Activated CD4-positive, alpha-beta T cell treated with anti-CD3 and anti-CD28 coated beads, Interleukin-10, Interleukin-2, amounts not matched to agents 100 ng/mL and 50 ng/mL, durations not matched to agents 16 hours and 8 hours (primary cell): ENCODE measurements around the gene SPINDOC.
"Not testable (repeated sequence)": the region's sequence is repeated elsewhere in the genome, so short reads cannot be mapped to it uniquely, and the experiment has no call there.

Experiments
- DNase-seq: peaks from one replicate; pipeline ENCODE4 v3.0.0-alpha.2; 2020

SPINDOC gene

DNA sequence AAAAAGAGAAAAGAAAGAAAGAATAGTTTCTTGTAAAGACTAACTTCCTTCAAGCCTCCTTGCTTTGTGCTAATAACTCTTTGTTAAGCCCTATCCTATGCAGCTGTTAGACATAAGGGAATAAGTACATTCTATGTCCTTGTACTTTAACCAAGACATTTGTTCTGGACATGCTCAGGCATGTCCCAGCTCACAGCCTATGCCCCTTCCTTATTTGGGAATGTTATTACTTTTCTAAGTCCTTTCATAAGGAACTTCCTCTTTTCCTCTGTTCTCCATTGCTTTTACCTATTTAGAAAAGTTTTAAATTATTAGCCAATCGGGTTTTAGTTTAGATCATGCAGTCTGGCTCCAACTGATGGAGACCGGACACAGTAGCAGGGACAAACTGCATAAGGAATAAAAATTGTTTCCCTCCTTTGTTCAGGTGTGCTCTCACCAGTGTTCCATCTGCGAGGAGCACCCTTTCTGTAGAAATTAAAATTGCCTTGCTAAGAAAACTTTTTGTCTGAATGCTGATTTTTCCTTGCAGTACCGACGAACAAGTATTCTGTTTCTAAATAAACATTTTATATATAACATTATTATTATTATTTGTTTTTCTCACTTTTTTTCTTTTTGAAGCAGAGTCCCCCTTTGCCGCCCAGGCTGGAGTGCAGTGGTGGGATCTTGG is 21.6 kb upstream of the SPINDOC start:
- DNase-seq = no peak

GRCh38 chr11:63793161-63793560 is 20.1 kb upstream of the SPINDOC start:
- DNase-seq = no peak

- no peak for DNase-seq
These were observed 18.2 kb upstream of the SPINDOC start for GRCh38 chr11:63795066-63795465.

DNA sequence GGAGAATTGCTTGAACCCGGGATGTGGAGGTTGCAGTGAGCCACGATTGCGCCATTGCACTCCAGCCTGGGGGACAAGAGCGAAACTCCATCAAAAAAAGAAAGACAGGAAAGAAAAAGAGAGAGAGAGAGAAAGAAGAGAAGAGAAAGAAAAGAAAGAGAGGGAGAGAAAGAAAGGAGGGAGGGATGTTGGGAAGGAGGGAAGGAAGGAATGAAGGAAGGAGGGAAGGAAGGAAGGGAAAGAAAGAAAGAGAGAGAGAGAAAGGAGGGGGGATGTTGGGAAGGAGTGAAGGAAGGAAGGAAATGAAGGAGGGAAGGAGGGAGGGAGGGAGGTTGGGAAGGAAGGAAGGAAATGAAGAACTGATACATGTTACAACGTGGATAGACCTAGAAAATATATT is 12.3 kb upstream of the SPINDOC start:
- no peak for DNase-seq

DNA sequence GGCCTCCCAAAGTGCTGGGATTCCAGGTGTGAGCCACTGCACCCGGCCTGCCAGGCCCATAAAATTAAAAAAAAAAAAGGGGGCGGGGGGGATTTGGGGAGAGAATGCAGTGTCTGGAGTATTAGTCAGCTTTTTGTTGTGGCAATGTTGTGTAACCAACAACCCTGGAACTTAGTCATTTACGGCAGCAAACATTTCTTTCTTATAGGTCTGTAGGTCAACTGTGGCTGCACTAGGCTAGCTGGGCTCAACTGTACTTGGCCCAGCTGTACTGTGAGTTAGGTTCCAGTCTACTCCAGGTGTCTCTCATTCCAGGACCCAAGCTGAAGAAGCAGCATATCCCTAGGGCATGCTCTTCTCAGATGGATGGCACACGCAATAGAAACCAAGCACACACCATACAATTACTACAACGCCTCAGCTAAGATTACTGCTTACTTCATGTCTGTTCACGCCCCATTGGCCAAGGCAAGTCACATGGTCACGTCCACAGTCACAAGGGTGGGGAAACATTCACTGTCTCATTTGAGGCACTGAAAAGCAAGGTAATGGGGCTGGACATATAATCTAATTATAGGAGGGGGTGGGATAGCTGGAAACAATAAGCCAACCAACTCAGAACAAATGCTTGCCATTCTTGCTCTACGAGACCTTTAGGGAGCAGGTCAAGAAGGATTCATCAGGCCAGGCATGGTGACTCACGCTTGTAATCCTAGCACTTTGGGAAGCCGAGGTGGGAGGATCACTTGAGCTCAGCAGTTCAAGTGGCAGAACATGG is 10.4 kb upstream of the SPINDOC start:
- DNase-seq = no peak

DNA sequence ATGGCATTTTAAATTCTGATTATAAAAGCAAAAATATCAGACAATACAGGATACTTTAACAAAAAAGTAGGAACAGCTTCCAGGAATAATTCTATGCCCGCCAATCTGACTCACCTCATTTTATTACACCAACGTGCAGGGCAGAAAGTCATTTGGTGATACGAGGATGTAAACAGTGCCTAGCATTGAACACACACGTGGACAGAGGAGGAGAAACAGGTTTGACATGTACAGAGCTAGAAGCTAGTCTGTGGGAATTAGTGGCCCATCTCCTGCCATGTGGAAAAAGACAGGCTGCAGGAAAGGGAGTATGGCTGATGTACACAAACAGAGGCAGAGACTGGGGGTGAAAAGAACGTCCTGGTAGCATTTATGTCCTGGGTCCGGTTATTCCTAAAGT is 9.0 kb upstream of the SPINDOC start:
- no peak for DNase-seq

DNA sequence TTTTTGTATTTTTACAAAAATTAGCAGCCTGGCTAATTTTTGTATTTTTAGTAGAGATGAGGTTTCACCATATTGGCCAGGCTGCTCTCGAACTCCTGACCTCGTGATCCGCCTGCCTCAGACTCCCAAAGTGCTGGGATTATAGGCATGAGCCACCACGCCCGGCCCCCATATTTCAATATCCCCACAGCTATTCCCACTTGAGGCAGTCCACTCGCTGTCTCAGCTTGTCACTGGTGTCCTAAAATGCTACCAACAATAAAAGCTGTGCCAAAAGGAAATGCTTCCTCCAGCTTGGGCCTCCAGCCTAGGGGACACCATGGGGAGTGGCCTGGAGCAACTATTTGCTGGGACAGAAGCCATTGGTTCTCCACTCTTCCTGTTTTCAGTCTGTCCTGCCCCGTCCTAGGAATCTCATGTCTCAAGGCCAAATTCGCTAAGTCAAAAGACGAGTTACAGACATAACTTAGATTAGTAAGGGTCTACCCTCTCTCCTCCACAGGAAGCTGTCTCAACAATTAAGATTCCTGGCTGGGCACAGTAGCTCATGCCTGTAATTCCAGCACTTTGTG is 7.3 kb upstream of the SPINDOC start:
- no peak for DNase-seq

- not testable (repeated sequence) for DNase-seq
These were observed 2.9 kb upstream of the SPINDOC start for GRCh38 chr11:63810383-63810782.

GRCh38 chr11:63811522-63811921 is 1.7 kb upstream of the SPINDOC start:
- no peak for DNase-seq

GRCh38 chr11:63813563-63814382 is 517 bp downstream of the SPINDOC start:
- DNase-seq = peak; percentile 67

DNA sequence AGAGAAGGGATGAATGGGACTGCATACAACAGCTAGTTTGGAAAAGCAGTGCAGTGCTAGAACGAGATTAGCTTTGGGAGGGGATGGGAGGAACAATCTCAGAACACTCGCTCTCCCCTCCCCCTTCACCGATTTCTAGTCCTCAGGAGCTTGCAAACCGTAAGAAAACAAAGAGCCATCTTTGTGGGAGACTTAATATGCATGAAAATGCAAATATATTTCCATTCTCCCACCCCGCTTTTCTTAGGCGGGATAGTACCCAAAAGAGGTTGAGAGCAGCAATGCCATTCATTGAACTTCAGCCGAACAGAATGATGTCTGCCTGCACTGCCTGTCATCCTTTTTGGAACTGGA is 1.1 kb downstream of the SPINDOC start:
- no peak for DNase-seq

DNA sequence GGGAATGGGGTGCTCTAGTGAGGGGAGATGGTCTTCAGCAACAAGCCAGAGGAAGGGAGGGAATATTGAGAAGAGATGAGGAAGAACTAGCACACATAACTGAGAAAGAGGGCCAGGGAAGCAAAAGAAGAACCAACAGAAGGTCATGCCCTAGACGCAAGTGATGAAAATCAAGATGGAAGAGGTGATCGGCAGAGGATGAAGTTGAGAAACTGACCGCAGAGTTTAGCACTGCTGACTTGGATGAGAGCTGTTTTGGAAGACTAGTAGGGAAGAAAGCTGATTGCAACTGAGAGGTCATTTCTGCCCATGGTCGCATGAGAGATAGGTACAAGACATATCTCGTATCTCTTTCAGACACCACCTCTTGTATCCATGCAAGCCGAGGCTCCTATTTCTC is 2.9 kb downstream of the SPINDOC start:
- DNase-seq = no peak

DNA sequence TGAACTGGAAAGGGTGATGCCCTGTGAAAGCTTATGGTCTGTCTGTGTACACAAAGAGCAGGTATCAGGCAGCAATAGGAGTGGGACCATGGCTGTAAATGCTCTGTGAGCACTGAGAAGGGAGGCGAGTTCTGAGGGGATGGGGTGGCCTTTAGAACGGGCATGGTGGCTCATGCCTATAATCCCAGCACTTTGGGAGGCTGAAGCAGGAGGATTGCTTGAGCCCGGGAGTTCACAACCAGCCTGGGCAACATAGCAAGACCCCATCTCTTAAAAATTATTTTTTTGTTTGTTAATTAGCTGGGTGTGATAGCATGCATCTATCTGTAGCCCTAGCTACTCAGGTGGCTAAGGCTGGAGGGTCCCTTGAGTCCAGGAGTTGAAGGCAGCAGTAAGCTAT is 3.5 kb downstream of the SPINDOC start:
- no peak for DNase-seq

GRCh38 chr11:63817758-63818498 is 4.7 kb downstream of the SPINDOC start:
- DNase-seq = no peak

DNA sequence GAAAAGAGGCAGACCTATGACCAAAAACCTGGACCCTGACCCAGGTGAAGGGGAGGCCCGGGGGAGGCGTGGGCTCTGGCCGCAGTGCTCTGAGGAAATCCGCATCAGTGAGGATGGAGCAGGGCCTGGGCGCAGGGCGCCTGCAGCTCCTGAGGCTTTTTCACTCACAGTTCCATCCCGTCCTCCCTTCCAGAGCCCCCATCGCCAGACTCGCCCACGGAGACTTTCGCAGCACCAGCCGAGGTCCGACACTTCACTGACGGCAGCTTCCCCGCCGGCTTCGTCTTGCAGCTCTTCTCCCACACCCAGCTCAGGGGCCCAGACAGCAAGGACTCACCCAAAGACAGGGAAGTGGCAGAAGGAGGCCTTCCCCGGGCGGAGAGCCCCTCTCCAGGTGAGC is 5.4 kb downstream of the SPINDOC start:
- DNase-seq = no peak

GRCh38 chr11:63821411-63821810 is 8.2 kb downstream of the SPINDOC start:
- no peak for DNase-seq

GRCh38 chr11:63826471-63827190 is 13.4 kb downstream of the SPINDOC start:
- DNase-seq = no peak

DNA sequence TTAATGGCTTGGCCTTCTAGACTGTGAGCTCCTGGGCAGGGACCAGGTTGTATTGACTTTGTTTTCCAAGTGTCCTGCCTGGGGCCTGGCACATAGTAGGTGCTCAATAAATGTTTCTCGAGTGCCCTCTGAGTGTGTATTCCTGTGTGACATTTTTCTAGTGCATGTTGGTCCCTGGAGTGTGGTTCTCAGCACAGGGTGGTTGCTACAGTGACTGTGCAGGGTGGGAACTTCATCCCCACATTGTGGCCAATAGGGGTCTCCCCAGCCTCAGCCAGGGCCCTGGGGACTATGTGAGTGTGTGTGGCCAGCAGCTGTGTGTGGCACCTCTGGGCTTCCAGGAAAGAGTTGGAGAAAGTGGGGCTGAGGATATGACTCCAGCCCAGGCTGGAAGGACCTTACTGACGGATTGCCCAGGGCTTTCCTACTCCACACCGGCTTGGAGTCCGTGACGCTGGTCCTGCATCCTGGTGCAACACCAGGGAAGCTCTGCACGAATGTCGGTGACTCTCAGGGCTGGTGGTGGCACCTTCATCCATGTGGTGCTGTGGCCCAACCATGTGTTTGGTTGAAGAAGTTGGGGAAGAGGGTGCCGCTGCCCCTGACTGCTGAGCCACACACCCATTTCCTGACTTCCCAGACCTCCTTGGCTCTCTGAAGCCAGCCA is 16.7 kb downstream of the SPINDOC start:
- DNase-seq = no peak

DNA sequence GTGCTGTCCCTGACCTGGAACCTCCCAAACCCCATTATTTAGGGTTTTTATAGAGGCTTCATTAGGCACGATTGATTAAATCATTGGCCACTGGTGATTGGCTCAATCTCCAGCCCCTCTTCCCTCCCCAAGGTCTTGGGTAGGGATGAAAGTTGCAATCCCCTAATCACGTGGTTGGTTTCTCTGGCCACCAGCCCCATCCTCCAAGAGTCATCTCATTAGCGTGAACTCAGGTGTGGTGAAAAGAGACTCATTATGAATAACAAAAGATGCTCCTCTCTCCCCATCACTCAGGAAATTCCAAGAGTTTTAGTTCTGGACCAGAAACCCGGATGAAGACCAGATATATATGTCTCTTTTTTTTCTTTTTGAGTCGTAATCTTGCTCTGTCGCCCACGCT is 18.1 kb downstream of the SPINDOC start:
- no peak for DNase-seq

- no peak for DNase-seq
These were observed 19.1 kb downstream of the SPINDOC start for GRCh38 chr11:63832336-63832735.

- DNase-seq = no peak
These were observed 19.8 kb downstream of the SPINDOC start for GRCh38 chr11:63833048-63833447.
